ENCODE results near the gene ZBTB7C. TPM values are rescaled to one million over a fixed set of nuclear protein-coding genes. Genes with fewer than 3 reads are reported as not detected.
A peak's percentile ranks its signal among the peaks of the same experiment; 100 is the strongest.

The ZBTB7C gene
- total RNA-seq, 6 donors from 2014 or later = 6.1 to 18.1 (median 12.2) TPM

GRCh38 chr18:48027401-48027963 lies 381.7 kb downstream of the ZBTB7C start:
- Histone ChIP-seq H3K9me3 (no peaks in the 10 kb centered on the region), H3K4me3 (no peak overlapping the region), H3K27me3 (no peaks in the 10 kb centered on the region), H3K4me1 (peaks cover 3 to 24% (median 14%) of the 10 kb centered on the region in 4 donors), H3K36me3 (no peaks in the 10 kb centered on the region), H3K27ac (peak overlapping the region; percentile 13 to 48 (median 45))
- no peak for ATAC-seq (ENCODE audit: low FRiP score in 2 of 2)
- DNase-seq = peak in 1 of 2 donors; percentile 50
- TF ChIP-seq CTCF (IDR thresholded peaks at IDR 0.05) (no peak), EP300 (IDR thresholded peaks at IDR 0.05) (no peak), POLR2AphosphoS5 (IDR thresholded peaks at IDR 0.05) (no peak), POLR2A (IDR thresholded peaks at IDR 0.05) (no peak)
- 28 to 38% methylated on average over 7 of the region's 7 CpGs for WGBS, 2 donors

DNA sequence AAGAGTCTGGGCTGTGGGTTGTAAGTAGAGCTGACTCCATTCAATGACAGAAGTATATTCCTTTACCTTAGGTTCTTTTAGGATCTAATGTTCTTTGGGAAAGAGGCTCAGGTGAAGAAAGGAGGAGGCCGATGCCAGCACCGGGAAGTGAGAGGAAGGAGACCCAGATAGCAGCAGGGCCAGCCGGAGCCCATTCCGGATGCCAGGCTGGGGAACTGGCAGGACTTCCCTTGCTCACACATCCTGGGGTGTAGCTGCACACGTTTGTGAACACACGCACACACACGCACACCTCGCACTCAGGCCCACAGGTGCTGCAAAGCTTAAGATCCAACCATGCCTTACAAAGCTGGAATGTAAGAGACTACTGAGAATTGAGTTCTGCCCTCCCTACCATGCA lies 383.0 kb downstream of the ZBTB7C start:
- no peaks in the 10 kb centered on the region for H3K9me3 ChIP-seq
- no peak for TF ChIP-seq POLR2AphosphoS5 (IDR thresholded peaks at IDR 0.05)
- TF ChIP-seq EP300 (IDR thresholded peaks at IDR 0.05) = no peak
- TF ChIP-seq POLR2A (IDR thresholded peaks at IDR 0.05) = no peak
- TF ChIP-seq CTCF (IDR thresholded peaks at IDR 0.05) = no peak
- WGBS, 2 donors = 73 to 83% methylated on average over 8 of the region's 8 CpGs
- peak in 1 of 2 donors; percentile 43 for DNase-seq
- no peak for ATAC-seq (ENCODE audit: low FRiP score in 2 of 2)
- H3K4me1 ChIP-seq = peaks cover 3 to 27% (median 14%) of the 10 kb centered on the region in 4 donors
- no peaks in the 10 kb centered on the region for H3K27me3 ChIP-seq
- no peaks in the 10 kb centered on the region for H3K36me3 ChIP-seq
- H3K27ac ChIP-seq = no peak overlapping the region
- no peak overlapping the region for H3K4me3 ChIP-seq

- WGBS, 2 donors = 76 to 81% methylated on average over 7 of the region's 7 CpGs
- no peaks in the 10 kb centered on the region for H3K36me3 ChIP-seq
- peaks cover 3 to 27% (median 14%) of the 10 kb centered on the region in 4 donors for H3K4me1 ChIP-seq
- H3K4me3 ChIP-seq = no peak overlapping the region
- DNase-seq (no peak), ATAC-seq (ENCODE audit: low FRiP score in 2 of 2) (no peak)
- H3K9me3 ChIP-seq = no peaks in the 10 kb centered on the region
- no peak overlapping the region for H3K27ac ChIP-seq
- H3K27me3 ChIP-seq = no peaks in the 10 kb centered on the region
- TF ChIP-seq POLR2A (IDR thresholded peaks at IDR 0.05) (no peak), CTCF (IDR thresholded peaks at IDR 0.05) (no peak), EP300 (IDR thresholded peaks at IDR 0.05) (no peak), POLR2AphosphoS5 (IDR thresholded peaks at IDR 0.05) (no peak)
These were observed 384.1 kb downstream of the ZBTB7C start for GRCh38 chr18:48024881-48025660.

- Histone ChIP-seq H3K36me3 (no peaks in the 10 kb centered on the region), H3K27ac (no peak overlapping the region), H3K27me3 (no peaks in the 10 kb centered on the region), H3K9me3 (no peaks in the 10 kb centered on the region), H3K4me1 (peaks cover 3 to 27% (median 14%) of the 10 kb centered on the region in 4 donors), H3K4me3 (no peak overlapping the region)
- whole genome bisulfite sequencing, 2 donors = 65 to 78% methylated on average over 1 to 4 of the region's 4 CpGs
- ATAC-seq (ENCODE audit: low FRiP score in 2 of 2) (no peak), DNase-seq (no peak)
- no peak for TF ChIP-seq POLR2A (IDR thresholded peaks at IDR 0.05)
- no peak for TF ChIP-seq CTCF (IDR thresholded peaks at IDR 0.05)
- no peak for TF ChIP-seq POLR2AphosphoS5 (IDR thresholded peaks at IDR 0.05)
- no peak for TF ChIP-seq EP300 (IDR thresholded peaks at IDR 0.05)
These were observed 385.1 kb downstream of the ZBTB7C start for GRCh38 chr18:48024009-48024512.
